ENCODE measurements around the gene RABGAP1L.
"Not testable (repeated sequence)": the region's sequence is repeated elsewhere in the genome, so short reads cannot be mapped to it uniquely, and the experiment has no call there.

Gene RABGAP1L

DNA sequence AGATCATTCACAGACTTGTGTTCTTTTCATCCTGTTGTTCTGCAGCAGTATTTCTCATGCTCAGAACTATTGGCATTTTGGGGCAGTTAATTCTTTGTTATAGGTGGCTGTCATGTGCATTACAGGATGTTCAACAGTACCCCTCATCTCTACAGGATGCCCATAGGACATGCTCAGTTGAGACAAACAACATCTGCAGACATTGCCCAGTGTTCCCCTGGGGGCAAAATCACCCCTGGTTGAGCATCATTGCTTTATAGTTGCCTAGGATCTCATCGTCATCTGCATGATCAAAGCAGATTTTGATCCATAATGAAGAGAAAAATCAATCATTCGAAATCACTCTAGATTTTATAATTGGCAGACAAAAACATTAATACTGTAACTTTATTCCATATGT lies 617.9 kb downstream of the RABGAP1L start:
- peak; percentile 4 for DNase-seq

- DNase-seq = no peak
Observed at GRCh38 chr1:174785510-174785909, 626.2 kb downstream of the RABGAP1L start.

- DNase-seq = no peak
Observed at GRCh38 chr1:174786358-174786757, 627.0 kb downstream of the RABGAP1L start.

- DNase-seq = no peak
Observed at GRCh38 chr1:174786760-174787159, 627.4 kb downstream of the RABGAP1L start.

- DNase-seq = peak; percentile 80
Observed at GRCh38 chr1:174788981-174789380, 629.7 kb downstream of the RABGAP1L start.

DNA sequence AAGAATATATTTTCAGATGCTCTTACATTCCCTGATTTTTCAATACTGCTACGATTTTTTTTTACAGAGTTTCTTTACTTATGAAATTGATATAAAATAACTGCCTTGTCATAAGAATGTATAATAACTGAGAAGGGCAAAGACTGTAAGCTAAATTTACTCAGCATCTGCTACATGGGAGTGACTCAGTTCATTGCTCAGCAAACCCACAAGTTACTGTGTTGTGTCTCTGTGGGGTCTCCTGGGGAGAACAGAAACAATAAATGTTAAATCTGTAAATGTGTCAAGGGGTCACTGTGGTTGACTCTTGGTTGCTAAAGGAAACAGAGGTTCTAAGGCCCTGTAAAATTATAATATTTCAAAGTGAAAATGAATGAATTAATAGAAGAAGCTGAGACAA lies 630.1 kb downstream of the RABGAP1L start:
- DNase-seq = peak; percentile 72

DNA sequence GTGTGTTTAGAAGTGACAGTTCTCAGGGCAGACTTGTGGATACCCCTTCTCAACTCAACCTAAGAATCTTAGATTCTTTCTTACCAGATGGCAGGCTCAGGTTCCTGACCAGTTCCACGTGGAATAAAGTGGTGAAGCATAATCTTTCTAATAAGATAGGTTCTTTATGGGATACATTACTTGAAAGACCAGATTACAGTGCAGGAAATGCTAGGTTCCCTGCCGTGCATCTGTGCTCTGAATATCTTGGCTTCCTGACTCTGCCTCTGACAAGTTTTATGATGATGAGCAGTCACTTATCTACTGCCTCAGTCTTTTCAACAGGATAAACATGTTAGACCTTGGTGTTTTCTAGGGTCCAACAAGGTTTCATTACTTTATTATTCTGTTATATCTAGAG lies 632.5 kb downstream of the RABGAP1L start:
- DNase-seq = no peak

DNA sequence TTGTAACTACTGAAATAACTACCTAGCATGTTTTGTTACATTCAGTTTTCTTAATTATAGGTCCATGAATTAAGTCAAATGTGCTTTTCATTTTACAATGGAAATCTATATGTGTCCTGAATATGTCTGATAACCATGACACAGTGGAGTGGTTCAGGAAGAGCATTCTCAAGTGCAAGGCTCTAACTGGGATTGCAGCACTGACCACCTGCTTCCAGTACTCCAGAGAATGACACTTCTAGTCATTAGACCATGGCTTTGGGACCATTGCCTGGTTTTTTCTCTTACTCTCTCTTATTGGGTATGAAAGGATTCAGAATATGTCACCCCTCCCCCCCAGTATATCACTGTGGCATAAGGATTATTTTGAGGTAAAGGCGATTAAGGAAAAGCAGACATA lies 635.5 kb downstream of the RABGAP1L start:
- no peak for DNase-seq

DNA sequence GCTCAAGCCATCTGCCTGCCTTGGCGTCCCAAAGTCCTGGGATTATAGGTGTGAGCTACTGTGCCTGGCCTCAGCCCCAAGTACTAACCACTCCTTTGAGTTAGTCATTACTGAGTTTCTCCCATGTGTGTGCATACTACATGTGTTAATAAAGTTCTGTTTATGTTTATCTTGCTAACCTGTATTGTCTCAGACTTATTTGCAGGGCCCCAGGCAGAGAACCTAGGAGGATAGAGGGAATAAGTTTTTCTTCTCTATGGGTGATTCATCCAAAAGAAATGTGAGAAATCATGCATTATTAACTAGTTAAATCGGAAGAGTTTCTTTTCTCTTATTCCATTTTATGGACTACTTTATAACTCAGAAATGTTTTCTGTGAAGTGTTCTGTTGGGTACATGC lies 636.5 kb downstream of the RABGAP1L start:
- peak; percentile 50 for DNase-seq

GRCh38 chr1:174797398-174797797 lies 638.1 kb downstream of the RABGAP1L start:
- no peak for DNase-seq

- DNase-seq = peak; percentile 3
Observed at GRCh38 chr1:174799136-174799479, 639.8 kb downstream of the RABGAP1L start.

GRCh38 chr1:174800216-174800851 lies 641.0 kb downstream of the RABGAP1L start:
- DNase-seq = no peak

DNA sequence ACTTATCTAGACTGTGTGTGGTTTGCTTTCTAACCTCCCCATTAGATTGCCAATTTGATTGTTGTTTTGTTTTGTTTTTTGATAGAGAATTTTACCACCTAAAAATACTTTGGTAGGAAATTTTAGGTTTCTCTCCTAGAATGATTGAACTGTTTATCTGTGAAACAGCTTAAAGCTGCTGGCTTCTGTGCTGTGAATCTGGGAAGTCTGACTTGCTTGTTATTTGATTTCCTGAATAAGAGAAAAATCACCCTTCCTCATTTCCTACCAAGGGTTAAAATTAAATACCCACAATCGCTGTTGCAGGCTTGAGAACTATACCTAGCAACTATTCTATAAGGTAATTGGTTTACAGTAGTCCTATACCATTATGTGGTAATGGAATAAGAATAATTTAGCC lies 641.6 kb downstream of the RABGAP1L start:
- no peak for DNase-seq

DNA sequence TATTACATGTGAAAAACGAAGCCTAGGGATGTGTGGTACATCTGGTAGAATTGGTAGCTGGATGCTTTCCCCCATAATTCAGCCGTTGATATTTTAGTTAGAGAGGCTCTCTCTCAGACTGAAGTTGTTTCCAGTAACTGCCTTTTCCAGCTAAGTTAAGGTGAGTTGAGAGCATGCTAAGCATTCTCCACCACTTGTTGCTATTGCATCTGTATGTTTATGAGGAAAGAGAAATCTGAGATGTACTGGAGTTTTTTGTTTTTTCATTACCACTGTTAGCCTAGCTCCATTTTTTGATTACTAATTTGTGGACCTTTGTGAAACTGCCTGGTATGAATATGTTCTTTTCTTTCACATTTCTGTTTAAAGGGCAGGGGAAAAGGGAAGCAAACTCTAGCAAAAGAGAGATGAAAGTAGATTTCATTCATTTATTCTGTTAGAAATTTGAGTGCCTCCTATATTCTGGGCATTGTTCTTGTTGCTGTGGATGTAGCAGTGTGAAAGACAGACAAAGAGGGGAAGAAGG lies 650.5 kb downstream of the RABGAP1L start:
- DNase-seq = no peak

DNA sequence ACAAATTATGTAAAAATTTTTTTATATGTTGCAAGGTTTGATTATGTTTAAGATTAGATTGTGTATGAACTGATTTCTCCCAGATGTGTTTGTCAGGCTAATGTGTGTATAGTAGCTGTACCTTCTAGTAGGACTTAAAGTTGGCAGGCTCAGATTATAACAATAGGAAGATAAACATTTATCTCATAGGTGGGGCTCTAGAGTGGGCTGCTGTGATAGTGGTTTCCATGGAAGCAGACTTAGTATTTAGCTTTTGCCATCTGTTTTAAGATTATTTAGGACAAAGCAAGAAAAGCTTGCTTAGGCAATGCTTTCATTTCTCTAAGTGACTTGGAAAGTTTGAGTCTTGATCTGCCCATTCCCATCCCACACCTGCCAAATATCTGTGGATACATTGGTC lies 652.7 kb downstream of the RABGAP1L start:
- DNase-seq = no peak

- peak; percentile 19 for DNase-seq
Observed at GRCh38 chr1:174812656-174813055, 653.3 kb downstream of the RABGAP1L start.

GRCh38 chr1:174815036-174815435 lies 655.7 kb downstream of the RABGAP1L start:
- DNase-seq = peak; percentile 47

DNA sequence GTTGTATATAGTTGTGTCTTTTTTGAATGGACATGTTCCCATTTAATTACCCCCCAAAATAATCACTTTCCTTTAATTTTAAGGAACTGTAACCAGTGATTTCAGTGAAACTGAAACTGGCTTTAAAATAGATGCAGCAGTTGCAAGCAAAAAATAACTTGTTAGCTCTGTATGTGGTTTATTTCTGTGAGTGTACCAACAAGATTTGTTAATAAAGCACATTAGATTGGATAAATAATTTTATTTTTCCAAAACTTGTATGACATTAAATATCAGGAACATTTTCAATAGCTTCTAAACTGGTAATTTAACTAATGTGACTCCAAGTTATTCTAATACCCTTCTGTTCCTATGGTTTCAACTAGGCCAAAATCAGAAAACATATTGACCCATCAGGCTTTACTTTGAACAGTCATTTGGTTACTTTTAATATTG lies 656.2 kb downstream of the RABGAP1L start:
- DNase-seq = no peak

DNA sequence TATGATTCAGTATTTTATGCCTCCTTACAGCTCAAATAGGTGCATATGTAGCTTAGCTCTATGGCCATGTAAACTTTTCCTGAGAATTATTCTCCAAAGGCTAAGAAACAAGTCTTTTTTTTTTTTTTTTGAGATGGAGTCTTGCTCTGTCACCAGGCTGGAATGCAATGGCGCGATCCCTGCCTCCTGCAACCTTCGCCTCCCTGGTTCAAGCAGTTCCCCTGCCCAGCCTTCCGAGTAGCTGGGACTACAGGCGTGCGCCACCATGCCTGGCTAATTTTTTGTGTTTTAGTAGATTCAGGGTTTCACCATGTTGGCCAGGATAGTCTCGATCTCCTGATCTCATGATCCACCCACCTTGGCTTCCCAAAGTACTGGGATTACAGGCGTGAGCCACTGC lies 657.3 kb downstream of the RABGAP1L start:
- not testable (repeated sequence) for DNase-seq

DNA sequence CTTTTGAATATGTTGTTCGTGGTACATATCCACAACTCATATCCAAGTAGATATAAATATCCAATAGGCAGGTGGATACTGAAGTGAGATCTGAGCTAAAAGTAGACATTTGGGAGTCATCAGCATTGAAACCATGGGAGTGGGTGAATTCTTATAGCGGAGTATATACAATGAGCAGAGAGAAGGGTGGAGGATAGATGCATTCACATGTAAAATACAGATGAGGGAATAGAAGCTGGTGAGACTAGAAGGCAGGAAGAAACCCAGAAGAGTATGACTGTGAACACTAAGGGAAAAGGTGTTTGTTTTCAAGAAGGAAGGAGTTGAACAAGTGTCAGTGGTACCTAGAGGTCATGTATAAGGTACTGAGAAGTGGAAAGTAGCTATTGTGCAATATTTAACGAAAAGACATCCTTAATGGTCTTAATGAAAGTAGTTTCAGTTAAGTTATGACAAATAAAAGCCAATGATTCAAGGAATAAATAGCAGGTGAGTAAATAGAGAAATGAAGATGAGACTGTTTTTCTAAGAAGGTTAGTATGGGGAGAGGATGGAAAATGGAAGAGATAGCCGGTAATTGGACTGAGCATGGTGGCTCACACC lies 658.8 kb downstream of the RABGAP1L start:
- no peak for DNase-seq

DNA sequence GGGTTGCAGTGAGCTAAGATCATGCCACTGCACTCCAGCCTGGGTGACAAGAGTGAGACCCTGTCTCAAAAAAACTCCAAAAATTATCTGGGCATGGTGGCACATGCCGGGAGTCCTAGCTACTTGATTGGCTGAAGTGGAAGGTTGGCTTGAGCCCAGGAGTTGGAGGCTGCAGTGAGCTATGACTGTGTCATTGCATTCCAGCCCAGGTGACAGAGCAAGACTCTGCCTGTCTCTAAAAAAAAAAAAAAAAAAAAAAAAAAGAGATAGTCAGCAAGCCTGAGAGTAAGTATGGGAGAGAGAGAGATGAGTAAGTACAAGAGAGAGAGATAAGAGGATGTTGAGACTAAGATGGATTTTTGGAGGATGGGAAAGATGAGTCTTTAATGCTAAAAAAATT lies 659.6 kb downstream of the RABGAP1L start:
- peak; percentile 52 for DNase-seq

GRCh38 chr1:174819596-174819995 lies 660.3 kb downstream of the RABGAP1L start:
- DNase-seq = no peak

DNA sequence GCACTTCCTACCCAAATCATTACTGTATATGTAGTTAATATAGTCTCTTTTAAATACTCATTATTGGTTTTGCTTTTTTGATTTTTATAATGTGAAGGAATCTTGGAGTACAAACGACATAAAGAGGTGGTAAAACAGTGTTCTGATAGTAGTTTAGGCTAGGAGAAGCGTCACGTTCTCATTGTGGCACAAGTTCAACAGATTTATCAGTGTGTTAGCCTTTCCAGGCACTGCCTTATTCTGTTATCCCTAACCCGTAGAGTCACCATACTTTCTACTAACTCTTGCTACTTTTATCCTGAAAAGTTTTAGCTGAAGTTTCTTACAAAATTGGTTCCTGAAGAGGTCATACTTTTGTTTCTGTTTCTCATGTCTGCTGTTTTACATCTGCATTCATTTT lies 665.8 kb downstream of the RABGAP1L start:
- DNase-seq = no peak

DNA sequence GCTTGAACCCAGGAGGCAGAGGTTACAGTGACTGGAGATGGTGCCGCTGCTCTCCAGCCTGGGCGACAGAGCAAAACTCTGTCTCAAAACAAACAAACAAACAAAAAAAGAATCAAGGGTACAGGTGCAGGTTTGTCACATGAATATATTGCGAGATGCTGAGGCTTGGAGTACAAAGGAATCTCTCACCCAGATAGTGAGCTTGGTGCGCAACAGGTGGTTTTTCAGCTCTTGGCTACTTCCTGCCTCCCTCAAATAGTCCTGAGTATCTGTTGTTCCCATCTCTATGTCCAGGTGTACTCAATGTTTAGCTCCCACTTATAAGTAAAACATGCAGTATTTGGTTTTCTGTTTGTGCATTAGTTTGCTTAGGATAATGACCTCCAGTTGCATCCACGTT lies 666.5 kb downstream of the RABGAP1L start:
- no peak for DNase-seq

DNA sequence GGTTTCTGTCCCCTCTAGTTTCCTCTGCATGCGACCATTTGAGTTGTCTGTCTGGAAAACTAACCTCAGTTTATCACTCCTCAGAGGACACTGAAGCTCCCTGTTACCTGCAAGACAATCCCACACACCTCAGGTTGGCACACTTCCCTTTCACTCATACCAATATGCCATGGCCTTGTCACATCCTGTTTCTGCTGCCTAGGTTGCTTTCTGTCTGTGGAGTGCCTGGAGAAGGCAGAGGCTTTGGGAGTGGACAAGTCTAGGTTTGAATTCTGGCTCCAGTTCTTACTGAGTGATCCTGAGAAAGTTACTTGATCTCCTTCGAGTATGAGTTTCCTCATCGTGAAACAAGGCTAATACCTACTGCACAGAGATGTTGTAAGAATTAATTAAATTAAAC lies 668.9 kb downstream of the RABGAP1L start:
- DNase-seq = no peak
